Measurements from ENCODE around the gene MYH8.

Gene MYH8

GRCh38 chr17:10460062-10460461 lies 38.3 kb upstream of the MYH8 start:
- Histone ChIP-seq H3K9ac (ENCODE audit: low read length) (no peak overlapping the region), H3K4me1 (ENCODE audit: insufficient read depth, low read length, severe bottlenecking) (no peaks in the 10 kb centered on the region), H2AFZ (ENCODE audit: low read length) (no peak overlapping the region), H4K20me1 (ENCODE audit: insufficient read depth, low read length) (no peaks in the 10 kb centered on the region), H3K9me2 (ENCODE audit: low read depth, low read length) (no peaks in the 10 kb centered on the region), H3K4me2 (ENCODE audit: low read length) (no peak overlapping the region), H3K9me3 (ENCODE audit: low read length) (no peaks in the 10 kb centered on the region), H3K79me2 (ENCODE audit: insufficient read depth, low read length) (no peaks in the 10 kb centered on the region), H3K27me3 (ENCODE audit: insufficient read depth, low read length) (no peaks in the 10 kb centered on the region), H3K27ac (ENCODE audit: low read depth, low read length, poor library complexity, severe bottlenecking) (no peak overlapping the region), H3K4me3 (ENCODE audit: low read depth, low read length, poor library complexity, severe bottlenecking) (no peak overlapping the region), H3F3A (ENCODE audit: insufficient read depth, low read length) (no peaks in the 10 kb centered on the region), H3K36me3 (ENCODE audit: insufficient read depth, low read length) (no peaks in the 10 kb centered on the region)
- TF ChIP-seq EZH2 (IDR thresholded peaks at IDR 0.05; ENCODE audit: borderline replicate concordance, low read length), result no peak
- TF ChIP-seq, protein P1, sequence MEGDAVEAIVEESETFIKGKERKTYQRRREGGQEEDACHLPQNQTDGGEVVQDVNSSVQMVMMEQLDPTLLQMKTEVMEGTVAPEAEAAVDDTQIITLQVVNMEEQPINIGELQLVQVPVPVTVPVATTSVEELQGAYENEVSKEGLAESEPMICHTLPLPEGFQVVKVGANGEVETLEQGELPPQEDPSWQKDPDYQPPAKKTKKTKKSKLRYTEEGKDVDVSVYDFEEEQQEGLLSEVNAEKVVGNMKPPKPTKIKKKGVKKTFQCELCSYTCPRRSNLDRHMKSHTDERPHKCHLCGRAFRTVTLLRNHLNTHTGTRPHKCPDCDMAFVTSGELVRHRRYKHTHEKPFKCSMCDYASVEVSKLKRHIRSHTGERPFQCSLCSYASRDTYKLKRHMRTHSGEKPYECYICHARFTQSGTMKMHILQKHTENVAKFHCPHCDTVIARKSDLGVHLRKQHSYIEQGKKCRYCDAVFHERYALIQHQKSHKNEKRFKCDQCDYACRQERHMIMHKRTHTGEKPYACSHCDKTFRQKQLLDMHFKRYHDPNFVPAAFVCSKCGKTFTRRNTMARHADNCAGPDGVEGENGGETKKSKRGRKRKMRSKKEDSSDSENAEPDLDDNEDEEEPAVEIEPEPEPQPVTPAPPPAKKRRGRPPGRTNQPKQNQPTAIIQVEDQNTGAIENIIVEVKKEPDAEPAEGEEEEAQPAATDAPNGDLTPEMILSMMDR (IDR thresholded peaks at IDR 0.05; ENCODE audit: low read length), result no peak

GRCh38 chr17:10458701-10459100 lies 37.0 kb upstream of the MYH8 start:
- no peak overlapping the region for H3K4me3 ChIP-seq (ENCODE audit: low read depth, low read length, poor library complexity, severe bottlenecking)
- TF ChIP-seq, protein P1 (IDR thresholded peaks at IDR 0.05; ENCODE audit: low read length), result no peak
- TF ChIP-seq EZH2 (IDR thresholded peaks at IDR 0.05; ENCODE audit: borderline replicate concordance, low read length), result no peak
- no peaks in the 10 kb centered on the region for H3F3A ChIP-seq (ENCODE audit: insufficient read depth, low read length)
- H3K9me3 ChIP-seq (ENCODE audit: low read length), result no peaks in the 10 kb centered on the region
- no peaks in the 10 kb centered on the region for H3K79me2 ChIP-seq (ENCODE audit: insufficient read depth, low read length)
- no peak overlapping the region for H3K27ac ChIP-seq (ENCODE audit: low read depth, low read length, poor library complexity, severe bottlenecking)
- no peaks in the 10 kb centered on the region for H3K27me3 ChIP-seq (ENCODE audit: insufficient read depth, low read length)
- no peaks in the 10 kb centered on the region for H4K20me1 ChIP-seq (ENCODE audit: insufficient read depth, low read length)
- H3K9me2 ChIP-seq (ENCODE audit: low read depth, low read length), result no peaks in the 10 kb centered on the region
- no peak overlapping the region for H3K9ac ChIP-seq (ENCODE audit: low read length)
- no peak overlapping the region for H3K4me2 ChIP-seq (ENCODE audit: low read length)
- no peaks in the 10 kb centered on the region for H3K4me1 ChIP-seq (ENCODE audit: insufficient read depth, low read length, severe bottlenecking)
- no peaks in the 10 kb centered on the region for H3K36me3 ChIP-seq (ENCODE audit: insufficient read depth, low read length)
- H2AFZ ChIP-seq (ENCODE audit: low read length), result no peak overlapping the region

GRCh38 chr17:10457952-10458351 lies 36.2 kb upstream of the MYH8 start:
- no peak overlapping the region for H3K4me3 ChIP-seq (ENCODE audit: low read depth, low read length, poor library complexity, severe bottlenecking)
- H3K27me3 ChIP-seq (ENCODE audit: insufficient read depth, low read length), result no peaks in the 10 kb centered on the region
- no peaks in the 10 kb centered on the region for H3K4me1 ChIP-seq (ENCODE audit: insufficient read depth, low read length, severe bottlenecking)
- no peak overlapping the region for H3K9ac ChIP-seq (ENCODE audit: low read length)
- H3F3A ChIP-seq (ENCODE audit: insufficient read depth, low read length), result no peaks in the 10 kb centered on the region
- TF ChIP-seq EZH2 (IDR thresholded peaks at IDR 0.05; ENCODE audit: borderline replicate concordance, low read length), result no peak
- TF ChIP-seq, protein P1 (IDR thresholded peaks at IDR 0.05; ENCODE audit: low read length), result no peak
- H3K36me3 ChIP-seq (ENCODE audit: insufficient read depth, low read length), result no peaks in the 10 kb centered on the region
- H3K9me3 ChIP-seq (ENCODE audit: low read length), result no peaks in the 10 kb centered on the region
- H2AFZ ChIP-seq (ENCODE audit: low read length), result no peak overlapping the region
- no peaks in the 10 kb centered on the region for H4K20me1 ChIP-seq (ENCODE audit: insufficient read depth, low read length)
- H3K9me2 ChIP-seq (ENCODE audit: low read depth, low read length), result no peaks in the 10 kb centered on the region
- no peak overlapping the region for H3K27ac ChIP-seq (ENCODE audit: low read depth, low read length, poor library complexity, severe bottlenecking)
- no peak overlapping the region for H3K4me2 ChIP-seq (ENCODE audit: low read length)
- H3K79me2 ChIP-seq (ENCODE audit: insufficient read depth, low read length), result no peaks in the 10 kb centered on the region
